Epithelial cell of esophagus (primary cell): ENCODE data around the gene FBRSL1.

Source experiments
- DNase-seq: peaks from one replicate; pipeline ENCODE4 v3.0.0; 2010; ENCODE audit warnings: low read depth
- H3K4me3 ChIP-seq: 2 replicates; pipeline ENCODE4 v1.5.1; 2011; ENCODE audit warnings: mild to moderate bottlenecking, low read length, control low read depth
- CTCF ChIP-seq: IDR thresholded peaks from 2 replicates; pipeline ENCODE4 v1.5.1; 2011; ENCODE audit warnings: low read depth, mild to moderate bottlenecking, low read length, control low read depth, inconsistent platforms; ENCODE audit not compliant: insufficient read depth; ENCODE audit errors: missing control alignments

FBRSL1 gene

GRCh38 chr12:132484891-132485441 lies 5.0 kb upstream of the FBRSL1 start:
- TF ChIP-seq CTCF: no peak
- no peak overlapping the region for H3K4me3 ChIP-seq
- no peak for DNase-seq

- H3K4me3 ChIP-seq: no peak overlapping the region
- no peak for TF ChIP-seq CTCF
- DNase-seq: no peak
Observed at GRCh38 chr12:132485619-132486018, 4.3 kb upstream of the FBRSL1 start.

- TF ChIP-seq CTCF: no peak
- H3K4me3 ChIP-seq: no peak overlapping the region
- DNase-seq: no peak
Observed at GRCh38 chr12:132486168-132486567, 3.8 kb upstream of the FBRSL1 start.

- DNase-seq: no peak
- TF ChIP-seq CTCF: no peak
- H3K4me3 ChIP-seq: no peak overlapping the region
Observed at GRCh38 chr12:132486576-132486975, 3.4 kb upstream of the FBRSL1 start.

GRCh38 chr12:132487311-132487741 lies 2.6 kb upstream of the FBRSL1 start:
- TF ChIP-seq CTCF: no peak
- H3K4me3 ChIP-seq: no peak overlapping the region
- DNase-seq: no peak

GRCh38 chr12:132488127-132489077 lies 1.5 kb upstream of the FBRSL1 start:
- no peak overlapping the region for H3K4me3 ChIP-seq
- TF ChIP-seq CTCF: no peak
- no peak for DNase-seq

GRCh38 chr12:132489078-132489601 lies 811 bp upstream of the FBRSL1 start:
- peak overlapping the region; percentile 27 for H3K4me3 ChIP-seq
- no peak for DNase-seq
- TF ChIP-seq CTCF: no peak
